Right renal cortex interstitium (tissue), 3 donors: ENCODE data around the gene MAPKAPK2. TPM values are rescaled to one million over a fixed set of nuclear protein-coding genes. Genes with fewer than 3 reads are reported as not detected.

ENCODE experiments used
- DNase-seq, 3 donors: peaks; one replicate each; pipeline ENCODE4 v3.0.0-alpha.2; 2013; ENCODE audit warnings: low read depth in 3 of 3, low spot score in 2 of 3
- polyA plus RNA-seq, 3 donors: library from polyadenylated mRNA; unstranded; fragments of 120-200 nt; gene quantifications; one replicate each; pipeline ENCODE4 v1.2.1, GENCODE V29; 2013; ENCODE audit not compliant: insufficient read length in 3 of 3

Gene MAPKAPK2
- polyA plus RNA-seq, 3 donors: 66.5 to 80.4 (median 79.6) TPM

DNA sequence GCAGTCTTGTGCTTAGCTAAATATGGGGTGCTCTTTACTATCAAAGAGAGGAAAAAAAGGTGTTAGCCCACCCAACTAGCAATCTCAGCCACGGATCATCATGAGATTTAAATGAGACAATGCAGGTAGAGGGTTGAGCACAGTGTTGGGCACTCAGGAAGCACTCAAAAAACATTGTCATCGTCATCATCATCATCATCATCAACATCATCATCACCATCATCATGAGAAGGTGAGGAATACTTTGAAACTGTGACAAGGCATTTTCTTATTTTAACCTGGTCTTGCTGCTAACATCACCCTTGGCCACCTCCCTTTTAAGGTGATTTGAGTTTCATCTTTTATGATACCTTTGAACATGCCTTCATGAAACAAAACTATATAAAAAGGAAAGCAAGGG is 3.3 kb upstream of the MAPKAPK2 start:
- DNase-seq: no peak

GRCh38 chr1:206682111-206682510 is 2.6 kb upstream of the MAPKAPK2 start:
- DNase-seq: no peak

GRCh38 chr1:206683313-206683712 is 1.4 kb upstream of the MAPKAPK2 start:
- DNase-seq: no peak

DNA sequence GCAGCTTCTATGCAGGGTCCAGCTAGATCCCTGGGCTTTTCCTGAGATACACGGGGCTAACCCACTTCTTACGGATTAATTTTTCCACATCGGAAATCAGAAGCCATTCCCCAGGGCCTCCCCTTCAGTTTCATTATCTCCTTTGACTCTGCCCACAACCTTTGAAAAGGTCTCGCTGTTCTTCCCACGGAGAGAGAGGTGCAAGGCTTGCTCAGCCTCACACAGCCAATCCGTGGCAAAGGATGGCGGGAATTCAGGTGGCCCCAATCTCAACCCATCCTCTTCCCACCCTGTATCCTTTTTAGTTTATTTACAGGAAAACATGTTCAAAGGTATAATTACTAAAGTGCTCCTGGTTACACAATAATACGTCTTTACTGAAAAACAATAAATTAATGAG is 702 bp upstream of the MAPKAPK2 start:
- no peak for DNase-seq

- no peak for DNase-seq
Observed at GRCh38 chr1:206685334-206685768, 646 bp downstream of the MAPKAPK2 start.

GRCh38 chr1:206685769-206686477 is 1.2 kb downstream of the MAPKAPK2 start:
- peak in 1 of 3 donors; percentile 47 for DNase-seq

DNA sequence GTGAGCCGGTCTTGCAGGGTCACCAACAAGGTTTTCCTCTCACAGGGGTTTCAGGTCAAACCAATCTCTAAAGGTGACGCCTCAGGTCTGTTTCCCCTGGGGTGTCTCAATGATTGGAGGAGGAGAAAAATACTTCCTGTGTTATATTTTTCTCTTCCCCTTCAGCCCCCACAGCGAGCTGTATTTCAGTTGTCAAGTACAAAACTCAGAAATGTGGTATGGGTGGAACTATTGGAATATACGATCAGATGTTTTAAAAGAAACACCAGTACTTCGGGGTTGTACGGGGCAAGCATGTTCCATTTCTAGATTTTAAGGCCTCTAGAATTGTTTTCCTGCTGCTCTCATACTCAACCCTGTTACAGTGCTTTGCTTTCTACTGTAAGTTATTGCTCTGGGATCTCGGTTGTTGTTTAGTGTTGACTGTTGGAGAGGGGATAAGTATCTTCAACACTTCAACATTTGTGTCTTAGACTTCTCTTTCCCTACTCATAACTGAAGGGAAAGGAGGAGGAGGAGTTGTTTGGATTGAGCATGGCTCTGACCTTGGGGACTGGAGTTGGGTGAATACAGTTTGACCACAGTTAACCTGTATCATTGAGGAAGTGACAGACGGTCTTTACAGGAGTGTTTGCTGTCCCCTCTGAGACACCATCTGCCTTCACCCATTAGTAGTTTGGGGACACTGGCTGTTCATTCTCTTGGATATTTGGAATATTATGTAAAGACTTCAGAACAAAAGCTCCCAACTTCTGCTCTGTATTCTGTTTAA is 2.0 kb downstream of the MAPKAPK2 start:
- DNase-seq: no peak

DNA sequence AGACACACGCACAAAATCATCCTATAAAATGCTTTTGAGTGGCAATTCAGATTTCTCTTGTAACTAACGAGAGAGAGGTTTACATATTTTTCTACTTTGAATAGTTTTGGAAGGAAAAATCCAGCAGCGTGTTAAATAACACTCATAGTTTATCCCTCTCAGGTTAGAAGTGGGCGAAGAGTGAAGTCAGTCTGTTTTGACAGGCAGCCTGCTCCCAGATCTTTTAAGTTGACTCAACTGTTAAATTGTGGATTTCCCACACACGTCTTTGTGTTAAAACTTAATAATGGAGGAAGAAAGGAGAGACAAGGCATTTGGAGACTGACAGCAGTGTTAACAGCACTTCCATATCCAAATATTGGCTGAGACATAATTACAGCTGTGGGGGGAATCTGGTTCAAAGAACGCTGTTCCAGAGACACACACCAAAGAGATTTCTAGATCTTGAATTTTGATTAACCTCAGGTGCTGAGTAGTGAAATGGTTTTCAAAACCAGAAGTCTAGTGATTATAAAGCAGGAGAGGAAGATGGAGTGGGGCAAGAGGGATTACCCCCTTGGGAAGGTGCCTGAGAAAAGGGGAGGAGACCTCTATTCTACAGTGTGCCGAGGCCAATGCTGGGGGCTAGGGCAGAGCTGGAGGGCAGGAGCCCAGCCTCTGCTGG is 2.7 kb downstream of the MAPKAPK2 start:
- no peak for DNase-seq

DNA sequence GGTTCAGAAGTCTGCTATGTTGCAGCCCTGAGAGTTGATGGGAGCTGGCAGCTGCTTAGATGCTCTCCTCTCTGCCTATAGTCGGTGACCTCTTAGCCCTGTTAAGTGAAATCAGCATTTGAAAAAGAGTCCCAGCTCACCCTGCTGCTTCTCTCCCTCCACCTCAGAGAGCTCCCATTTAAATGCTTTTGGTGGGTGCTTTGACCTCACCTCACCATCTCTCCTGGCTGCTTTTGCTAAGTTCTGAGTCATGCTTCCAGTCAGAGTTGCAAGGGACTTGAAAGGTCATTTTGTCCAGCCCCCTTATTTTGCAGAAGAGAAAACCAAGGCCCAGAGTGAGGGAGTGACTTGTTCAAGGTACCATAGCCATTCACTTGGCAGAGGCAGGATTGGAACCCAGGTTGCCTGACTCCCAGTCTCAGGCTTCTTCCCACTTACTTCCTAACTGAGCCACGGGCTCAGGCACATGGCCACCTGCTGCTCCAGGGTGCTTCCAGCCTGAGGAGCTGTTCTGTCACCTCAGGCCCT is 3.3 kb downstream of the MAPKAPK2 start:
- DNase-seq: no peak

- no peak for DNase-seq
Observed at GRCh38 chr1:206690516-206690915, 5.8 kb downstream of the MAPKAPK2 start.

DNA sequence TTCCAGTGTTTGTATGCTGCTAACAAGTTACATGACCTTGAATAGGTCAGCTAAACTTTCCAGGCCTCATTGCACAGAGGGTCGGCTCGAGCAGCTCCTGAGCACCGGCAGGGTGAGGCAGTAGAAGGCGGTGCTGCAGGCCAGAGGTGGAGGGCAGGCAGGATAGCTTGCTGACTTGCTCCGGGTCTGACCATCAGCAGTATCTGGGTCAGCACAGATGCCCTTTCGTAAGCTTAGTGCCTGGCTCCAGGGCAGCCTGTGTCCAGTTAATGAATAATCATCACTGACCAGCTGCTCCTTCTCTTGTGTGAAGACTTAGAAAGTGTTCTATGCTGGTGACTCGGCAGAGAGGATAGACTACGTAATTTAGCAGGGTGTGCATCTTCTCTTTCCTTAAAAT is 6.9 kb downstream of the MAPKAPK2 start:
- no peak for DNase-seq

GRCh38 chr1:206693029-206693428 is 8.3 kb downstream of the MAPKAPK2 start:
- no peak for DNase-seq

DNA sequence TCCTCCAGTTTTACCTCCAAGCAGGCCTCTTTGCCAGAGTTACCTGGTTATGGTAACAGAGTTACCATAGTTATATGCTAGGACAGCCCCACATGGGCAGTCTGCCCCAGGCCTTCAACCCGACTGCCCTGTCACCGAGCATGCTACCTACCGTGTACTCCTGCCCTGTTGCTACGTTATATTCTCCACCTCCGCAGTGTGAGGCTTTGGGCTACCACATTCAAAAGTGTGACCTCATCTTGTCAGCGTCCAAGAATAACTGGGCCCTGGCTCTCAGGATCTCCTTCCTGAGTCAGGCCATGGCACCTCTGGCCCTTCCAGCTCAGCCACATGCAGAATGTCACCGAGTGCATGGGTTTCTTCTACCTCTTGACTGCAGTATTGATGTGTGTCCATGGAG is 8.9 kb downstream of the MAPKAPK2 start:
- no peak for DNase-seq

DNA sequence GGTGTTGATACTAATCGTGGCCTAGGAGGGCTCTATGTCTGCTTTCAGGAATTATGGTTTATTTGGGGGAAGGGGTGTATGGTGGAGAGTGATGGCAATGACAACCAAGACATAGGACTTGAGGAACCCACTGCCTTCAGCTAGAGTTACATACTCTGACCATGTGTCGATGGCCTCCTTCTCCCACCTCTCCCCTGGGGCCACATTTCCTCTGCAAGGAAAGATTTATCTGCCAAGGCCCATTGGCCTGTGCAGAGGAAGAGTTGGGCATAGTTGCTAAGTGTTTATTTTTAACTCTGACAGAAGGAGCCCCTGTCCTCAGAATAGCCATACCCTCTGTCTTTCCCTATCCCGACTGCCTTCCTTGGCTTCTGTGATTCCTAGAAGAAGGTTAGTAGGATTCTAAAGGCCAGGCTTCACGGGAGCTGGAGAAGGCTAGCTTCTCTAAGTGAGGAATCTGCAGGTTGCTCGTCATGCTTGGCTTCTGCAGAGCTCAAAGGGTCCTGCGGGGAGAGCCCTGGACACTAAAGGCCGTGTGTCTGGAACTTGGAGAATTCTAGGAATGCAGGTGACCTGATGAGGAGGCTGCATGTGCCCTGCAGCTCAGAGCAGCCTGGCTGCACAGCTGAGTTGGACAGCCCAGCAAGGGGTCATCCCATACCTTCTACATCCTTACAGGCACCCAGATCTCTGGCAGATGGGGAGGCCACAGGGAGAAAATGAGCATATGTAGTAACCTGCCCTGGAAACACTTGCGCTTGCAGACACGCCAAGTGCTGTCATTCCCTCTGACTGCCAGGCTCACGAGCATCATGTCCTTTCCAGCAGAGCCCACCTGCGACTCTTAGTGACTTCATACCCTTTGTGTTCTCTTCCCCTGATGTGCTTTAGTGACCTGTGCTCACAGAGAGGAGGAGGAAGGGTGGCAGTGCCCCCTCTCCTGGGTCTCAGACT is 9.7 kb downstream of the MAPKAPK2 start:
- no peak for DNase-seq

DNA sequence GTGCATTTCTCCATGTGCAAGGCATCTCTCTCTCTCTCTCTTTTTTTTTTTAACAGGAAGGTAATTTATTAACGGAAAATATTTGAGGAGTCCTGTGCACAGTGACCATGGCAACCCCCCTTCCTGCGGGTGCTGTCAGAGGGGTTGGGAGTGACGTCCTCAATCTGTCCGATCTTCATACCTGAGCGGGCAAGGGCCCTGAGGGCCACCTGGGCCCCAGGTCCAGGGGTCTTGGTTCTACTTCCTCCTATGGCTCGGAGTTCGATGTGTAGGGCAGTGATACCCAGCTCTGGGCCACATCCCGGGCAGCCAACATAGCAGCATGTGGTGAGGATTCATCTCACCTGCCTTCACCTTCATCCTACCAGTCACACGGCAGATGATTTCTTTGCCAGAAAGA is 11.0 kb downstream of the MAPKAPK2 start:
- no peak for DNase-seq

DNA sequence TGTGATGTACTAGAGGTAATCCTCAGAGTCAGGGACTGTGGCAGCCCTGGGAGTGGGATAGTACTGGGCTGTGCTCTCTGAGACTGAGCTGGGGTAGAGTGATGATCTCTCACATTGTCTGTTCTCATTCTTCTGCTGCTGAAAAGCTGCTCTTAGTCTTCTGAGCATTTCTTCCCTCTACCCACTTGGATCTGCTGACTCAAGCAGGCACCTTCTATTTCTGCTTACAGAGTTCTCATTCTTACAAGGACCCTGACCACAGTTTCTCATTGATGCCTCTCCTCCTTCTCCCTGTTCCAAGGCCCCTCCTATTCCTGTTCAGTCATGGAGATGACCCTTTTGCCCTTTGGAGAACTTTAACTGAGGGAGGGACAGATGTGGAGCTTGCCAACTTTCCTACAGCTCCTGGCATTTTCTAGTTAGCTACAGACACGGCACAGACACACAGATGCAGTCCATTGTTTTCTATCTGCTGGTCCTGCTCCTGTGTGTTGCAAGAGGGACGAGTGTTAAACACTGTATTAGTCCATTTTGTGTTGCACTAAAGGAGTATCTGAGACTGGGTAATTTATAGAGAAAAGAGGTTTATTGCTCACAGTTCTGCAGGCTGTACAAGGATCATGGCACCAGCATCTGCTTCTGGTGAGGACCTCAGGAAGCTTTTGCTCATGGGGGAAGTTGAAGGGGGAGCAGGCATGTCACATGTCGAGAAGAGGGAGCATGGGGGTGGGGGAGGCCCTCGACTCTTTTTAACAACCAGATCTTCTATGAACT is 12.3 kb downstream of the MAPKAPK2 start:
- no peak for DNase-seq

- no peak for DNase-seq
Observed at GRCh38 chr1:206698011-206698410, 13.3 kb downstream of the MAPKAPK2 start.

- no peak for DNase-seq
Observed at GRCh38 chr1:206699000-206699586, 14.4 kb downstream of the MAPKAPK2 start.

DNA sequence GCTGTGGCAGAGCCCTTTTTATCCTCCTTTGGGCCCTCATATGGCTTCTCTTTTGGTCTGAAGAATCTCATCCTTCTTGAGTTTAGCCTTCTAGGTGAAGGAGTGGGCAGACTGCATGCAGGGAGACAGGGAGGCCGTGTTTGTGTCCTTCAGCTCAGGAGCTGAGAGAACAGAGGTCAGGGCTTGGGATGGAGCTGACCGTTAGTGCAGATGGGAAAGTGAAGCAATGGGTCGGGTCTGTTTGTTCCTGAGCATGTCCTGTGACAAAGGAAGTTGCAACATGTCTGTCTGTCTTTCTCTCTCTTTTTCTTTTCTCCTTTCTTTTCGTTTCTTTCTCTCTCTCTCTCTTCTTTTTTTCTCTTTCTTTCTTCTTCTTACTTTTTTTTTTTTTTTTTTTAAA is 14.9 kb downstream of the MAPKAPK2 start:
- DNase-seq: no peak
